Activated CD4-positive, alpha-beta T cell treated with anti-CD3 and anti-CD28 coated beads, Interleukin-2, amount 50 U/mL, for 1 hour (primary cell): ENCODE results near the gene FMO2.
"Not testable (repeated sequence)": the region's sequence is repeated elsewhere in the genome, so short reads cannot be mapped to it uniquely, and the experiment has no call there.

Experiments
- DNase-seq: peaks from one replicate; pipeline ENCODE4 v3.0.0-alpha.2; 2020

Gene FMO2

DNA sequence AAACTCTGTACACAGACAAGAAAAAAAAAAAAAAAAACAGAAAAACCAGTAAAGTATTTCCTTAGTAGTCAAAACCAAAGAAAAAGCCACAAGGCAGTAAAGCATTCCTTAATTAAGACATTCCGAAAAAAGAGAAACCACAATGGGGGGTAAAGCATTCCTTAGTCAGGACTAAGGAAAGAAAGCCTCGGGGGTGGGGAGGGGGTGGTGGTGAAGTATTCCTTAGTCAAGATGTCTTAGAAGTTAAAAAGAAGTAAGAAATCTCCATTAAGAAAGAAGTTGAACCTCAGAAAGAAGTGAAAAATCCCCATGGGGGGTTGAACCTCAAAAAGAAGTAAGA lies 35.0 kb downstream of the FMO2 start:
- no peak for DNase-seq

DNA sequence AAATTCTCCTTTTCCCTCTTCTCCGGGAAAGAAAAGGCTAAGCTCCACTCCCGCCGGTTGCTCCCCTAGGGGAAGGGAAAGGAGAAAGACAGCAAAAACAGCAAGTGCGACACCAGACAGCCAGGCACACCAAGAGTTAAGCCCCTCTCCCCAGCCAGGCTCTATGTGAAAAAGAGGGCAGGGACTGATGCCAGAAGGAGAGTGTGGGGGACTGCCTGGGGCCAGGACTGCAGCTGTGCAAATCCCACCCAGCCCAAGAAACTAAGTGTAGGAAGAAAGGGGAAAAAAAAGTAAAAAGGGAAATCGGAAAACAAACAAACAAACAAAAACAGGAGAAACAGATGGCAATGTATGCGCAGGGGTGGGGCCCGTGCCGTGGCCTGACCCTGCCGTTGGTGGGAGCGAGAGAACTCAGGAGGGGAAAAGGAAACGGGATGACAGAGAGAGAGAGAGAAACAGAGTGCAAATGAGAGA lies 35.5 kb downstream of the FMO2 start:
- no peak for DNase-seq

DNA sequence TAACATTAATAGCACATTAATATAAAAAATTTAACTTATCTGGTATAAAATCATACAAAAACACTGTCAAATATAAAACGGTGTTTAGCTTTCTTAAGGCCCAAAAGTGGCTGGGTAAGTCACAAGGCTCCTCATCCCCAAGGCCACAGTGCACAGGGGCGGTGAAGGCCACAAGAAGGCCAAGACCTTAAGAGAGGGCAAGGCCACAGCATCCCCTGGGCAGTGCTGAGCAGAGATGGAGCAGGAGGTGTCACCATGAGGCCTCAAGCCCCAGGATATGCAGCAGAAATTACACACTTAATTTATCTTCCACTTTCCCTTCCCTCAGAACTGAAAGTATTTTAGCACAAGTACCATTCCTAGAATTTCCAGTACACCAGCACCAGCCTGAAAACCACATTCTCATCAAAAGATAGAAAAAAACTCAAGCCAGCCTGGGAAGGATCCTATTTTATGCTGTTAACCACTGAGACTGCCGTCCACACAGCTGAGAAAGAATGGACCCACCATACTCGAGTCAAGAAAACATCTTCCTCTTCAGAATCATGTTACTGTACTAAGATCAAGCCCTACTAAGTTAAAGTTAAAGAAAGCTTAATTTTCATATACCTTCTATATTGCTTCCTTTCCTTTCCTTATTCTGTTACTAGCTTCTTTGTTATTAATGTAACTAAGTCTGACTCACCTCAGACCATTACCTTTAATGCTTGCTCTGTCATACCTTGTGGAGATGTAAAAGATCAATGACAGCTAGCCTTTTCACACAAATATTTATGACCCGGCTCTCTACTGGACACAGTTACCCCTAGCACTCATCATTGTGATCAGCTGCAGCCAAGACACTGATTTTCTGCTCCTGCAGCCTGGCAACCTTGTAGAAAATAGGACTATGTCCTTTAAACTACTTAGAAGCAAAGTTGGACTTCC lies 36.8 kb downstream of the FMO2 start:
- DNase-seq = no peak

DNA sequence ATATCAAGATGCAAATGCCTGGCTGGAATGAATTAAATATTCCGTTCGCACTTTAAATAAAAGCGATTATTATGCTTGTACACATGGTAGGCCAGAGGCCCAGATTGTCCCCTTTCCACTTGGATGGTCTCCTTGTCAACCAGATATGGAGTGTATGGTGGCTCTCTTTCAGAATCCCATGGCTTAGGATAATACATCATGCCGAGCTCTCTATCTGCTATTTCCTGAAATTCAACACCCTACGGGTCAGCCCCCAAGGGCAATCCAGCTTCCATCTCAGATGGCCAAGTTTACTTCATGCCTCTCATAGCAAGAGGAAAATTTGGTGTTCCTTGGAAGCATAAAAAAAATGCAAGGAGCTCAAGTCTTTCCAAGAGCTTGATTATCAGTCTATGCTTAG lies 37.8 kb downstream of the FMO2 start:
- DNase-seq = no peak

DNA sequence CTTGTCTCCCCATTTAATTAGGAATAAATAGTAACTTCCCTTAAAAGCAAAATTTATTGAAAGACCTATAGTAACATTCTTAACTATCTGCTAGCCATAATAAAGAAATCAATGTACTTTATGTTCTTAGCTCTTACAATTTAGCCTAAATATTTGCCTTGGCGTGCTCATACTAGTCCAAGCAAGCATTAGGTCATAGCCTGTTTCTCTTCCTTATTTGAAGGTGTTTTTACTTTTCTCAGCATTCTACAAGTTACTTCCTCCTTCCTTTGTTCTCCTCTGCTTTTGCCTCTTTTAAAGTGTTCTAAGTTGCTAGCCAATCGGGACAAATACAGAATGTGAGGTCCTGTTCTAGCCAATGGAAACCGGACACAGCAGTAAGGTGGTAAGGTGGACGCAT lies 39.2 kb downstream of the FMO2 start:
- not testable (repeated sequence) for DNase-seq

DNA sequence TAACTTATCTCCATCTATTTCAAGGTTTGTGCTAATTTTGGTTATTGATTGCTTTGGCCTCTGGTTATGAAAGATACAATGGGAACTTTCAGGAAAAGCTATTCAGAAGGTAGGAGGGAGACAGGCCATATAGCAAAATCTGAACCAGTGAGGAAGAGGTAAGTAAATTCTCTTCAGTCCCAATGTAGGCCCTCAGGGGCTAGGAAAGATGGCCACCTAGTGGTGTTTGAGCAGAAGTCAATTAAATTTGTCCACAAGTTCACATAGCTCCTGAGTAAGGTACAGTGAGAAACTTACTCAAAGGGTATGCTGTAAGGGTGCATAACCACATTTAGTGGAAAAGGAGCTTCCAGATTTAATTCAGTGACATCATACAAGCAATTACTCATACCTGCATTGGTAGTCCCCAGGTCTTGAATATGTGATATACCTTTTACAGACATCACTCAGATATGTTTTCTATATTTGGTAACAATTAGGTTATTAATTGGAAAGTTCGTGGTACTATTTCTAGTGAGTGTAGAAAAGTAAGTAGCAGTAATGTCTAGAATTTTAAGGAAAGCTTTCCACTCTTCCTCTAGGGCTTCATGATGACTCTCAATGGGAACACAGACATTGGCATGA lies 41.8 kb downstream of the FMO2 start:
- no peak for DNase-seq

DNA sequence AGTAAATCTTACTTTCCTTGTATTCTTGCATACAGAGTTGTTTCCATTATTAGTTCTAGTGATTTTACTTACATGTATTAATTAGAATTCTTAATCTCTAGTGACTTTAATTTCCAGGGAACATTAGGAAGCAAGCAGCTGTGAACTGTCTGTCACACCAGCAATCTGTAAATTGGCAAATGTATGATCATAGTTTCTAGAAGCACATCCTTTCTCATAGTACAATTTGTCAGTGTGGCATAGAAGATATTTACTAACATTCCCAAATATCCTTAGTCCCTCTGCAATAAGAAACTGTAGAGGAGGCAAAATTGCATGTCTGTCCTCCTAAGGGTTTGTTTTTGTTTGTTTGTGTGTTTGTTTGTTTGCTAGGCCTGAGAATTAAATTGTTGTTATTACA lies 46.2 kb downstream of the FMO2 start:
- DNase-seq = no peak

DNA sequence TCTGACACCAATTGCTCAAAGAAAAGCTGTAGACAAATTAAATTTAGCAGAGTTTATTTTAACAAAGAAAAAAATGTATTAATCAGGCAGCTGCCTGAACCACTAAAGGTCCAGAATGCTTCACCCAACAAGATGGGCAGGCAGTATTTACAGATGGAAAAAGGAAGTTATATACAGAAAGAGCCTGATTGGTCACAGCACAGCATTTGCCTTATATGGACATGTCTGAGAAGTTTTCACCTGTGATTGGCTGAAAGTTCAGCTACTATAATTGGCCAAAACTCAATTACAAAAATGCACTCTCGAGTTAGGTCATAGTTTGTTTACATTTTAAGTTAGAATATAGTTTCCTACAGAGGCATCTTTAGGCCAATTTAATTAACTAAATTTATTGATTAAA lies 48.1 kb downstream of the FMO2 start:
- DNase-seq = no peak

DNA sequence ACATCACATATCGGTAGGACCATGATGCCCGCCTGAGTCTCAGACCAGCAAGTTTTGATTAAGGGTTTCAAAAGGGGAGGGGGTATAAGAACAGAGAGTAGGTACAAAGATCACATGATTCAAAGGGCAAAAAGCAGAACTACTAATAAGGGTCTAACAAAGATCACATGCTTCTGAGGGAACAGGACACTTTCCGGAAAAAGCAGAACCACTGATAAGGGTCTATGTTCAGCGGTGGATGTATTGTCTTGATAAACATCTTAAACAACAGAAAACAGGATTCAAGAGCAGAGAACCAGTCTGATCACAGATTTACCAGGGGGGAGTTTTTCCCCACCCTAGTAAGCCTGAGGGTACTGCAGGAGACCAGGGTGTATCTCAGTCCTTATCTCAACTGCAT lies 51.1 kb downstream of the FMO2 start:
- not testable (repeated sequence) for DNase-seq

DNA sequence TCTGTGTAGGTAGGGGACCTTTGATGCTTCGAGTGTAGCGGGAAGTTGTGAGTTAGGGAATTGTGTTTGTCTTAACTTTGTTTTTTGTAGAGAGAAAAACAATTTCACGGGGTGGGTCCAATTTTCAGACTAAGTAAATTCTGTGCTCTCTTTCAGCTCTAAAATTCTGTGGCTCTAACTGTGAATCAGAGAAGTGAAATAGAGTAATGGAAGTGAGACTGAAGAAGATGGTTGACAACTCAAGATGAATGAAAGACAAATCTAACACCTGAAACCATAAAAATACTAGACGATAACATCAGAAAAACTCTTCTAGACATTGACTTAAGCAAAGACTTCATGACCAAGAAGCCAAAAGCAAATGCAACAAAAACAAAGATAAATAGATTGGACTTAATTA lies 58.8 kb downstream of the FMO2 start:
- no peak for DNase-seq

DNA sequence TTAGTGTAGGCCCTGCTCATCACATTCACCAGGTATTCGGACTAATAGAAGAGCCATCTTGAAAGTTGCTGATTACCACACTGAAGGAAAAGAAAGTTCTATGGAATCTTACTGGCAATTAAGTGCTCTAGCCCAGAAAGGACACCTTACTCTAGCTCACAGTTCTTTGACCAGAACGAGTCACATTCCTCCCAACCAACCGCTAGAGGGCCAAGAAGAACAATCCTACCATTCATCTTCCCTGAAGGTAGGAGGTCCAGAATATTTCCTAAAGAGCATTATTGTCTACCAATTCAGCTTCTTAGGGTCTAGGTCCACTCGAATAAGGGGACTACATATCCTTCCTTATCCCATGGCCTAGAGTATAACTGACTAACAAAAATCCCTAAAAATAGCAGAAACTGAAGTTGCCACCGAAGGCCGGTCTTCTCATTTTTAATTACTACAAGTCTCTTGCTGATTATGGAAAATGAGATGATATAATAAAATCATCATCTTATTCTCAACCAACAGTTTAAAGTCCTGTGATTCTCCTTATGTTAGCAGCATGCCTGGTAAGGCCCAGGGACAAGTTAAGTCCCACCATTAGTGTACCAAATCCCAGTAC lies 60.5 kb downstream of the FMO2 start:
- no peak for DNase-seq

DNA sequence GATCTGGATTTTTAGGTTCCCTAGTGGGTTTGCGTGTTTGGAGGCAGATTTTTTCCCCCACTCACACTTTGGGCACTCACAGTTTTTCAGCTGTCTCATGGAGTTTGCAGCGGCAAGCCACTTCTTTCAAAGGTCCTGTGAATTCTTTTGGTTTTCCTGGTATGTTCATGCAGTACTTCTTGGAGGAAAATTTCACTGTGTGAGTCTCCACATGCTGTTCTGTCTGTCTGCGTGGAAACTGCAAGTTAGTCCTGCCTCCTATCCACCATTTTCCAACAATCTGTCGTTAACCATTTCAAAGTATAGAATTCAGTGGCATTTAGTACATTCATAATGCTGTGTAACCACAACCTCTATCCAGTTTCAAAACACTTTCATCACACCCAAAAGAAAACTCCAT lies 62.4 kb downstream of the FMO2 start:
- DNase-seq = no peak

DNA sequence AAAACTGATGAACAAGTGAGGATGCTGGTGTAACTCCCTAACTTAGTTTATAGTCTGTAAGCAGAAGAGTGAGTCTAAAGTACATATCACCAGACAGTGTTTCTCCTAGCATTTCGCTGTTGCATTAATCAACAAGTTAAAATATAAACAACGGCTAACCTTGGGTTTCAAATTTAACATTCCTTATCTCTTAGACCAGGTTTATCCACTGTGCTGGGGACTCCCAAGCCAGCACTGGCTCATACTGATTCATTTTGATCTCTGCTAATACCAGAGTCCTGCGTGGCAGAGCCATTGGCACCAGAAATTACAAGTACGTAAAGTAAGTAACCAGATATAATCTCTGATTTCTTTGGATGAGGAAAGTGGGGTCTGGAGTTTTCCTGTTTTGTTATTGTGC lies 63.2 kb downstream of the FMO2 start, which contains the start of gene FMO1:
TSS of gene FMO1 (plus strand) at position 193 of the 400 bp plus-strand sequence. CDS start 9,594 bp downstream, outside the sequence.
- DNase-seq = no peak

DNA sequence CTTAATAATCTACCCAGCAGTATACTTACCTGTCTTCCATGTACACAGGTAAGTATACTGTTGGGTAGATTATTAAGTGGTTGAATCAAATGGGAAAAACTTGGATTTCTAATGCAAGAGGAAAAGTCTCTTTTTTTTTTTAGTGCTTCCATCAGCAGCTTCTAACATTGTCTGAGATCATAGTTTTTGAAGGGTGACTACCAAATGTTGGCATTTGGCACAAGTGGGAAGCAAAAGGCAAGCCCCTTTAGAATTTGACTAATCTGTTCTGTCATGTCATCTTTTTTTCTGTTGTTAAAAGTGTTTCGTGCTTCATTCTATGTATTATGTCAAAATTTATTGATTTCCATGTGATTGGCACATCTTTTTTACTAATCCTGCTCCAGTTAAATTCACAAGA lies 63.7 kb downstream of the FMO2 start:
- no peak for DNase-seq

DNA sequence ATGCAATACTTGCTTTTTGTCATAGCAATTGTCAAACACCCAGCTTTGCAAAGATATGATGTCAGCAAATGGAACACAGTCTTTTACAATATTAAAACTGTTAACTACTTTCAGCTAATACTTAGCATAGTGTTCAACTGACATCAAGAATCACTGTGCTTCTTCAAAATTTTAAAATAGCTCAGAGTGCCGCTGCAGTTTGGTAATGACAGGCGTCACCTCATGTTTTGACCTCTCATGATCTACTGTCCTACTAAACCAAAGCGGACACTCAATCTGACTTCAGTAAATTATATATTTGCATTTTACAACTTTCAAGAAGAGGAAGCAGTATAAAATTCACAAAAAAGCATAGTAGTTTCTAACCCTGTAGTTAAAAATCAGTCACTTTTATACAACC lies 65.2 kb downstream of the FMO2 start:
- DNase-seq = no peak

DNA sequence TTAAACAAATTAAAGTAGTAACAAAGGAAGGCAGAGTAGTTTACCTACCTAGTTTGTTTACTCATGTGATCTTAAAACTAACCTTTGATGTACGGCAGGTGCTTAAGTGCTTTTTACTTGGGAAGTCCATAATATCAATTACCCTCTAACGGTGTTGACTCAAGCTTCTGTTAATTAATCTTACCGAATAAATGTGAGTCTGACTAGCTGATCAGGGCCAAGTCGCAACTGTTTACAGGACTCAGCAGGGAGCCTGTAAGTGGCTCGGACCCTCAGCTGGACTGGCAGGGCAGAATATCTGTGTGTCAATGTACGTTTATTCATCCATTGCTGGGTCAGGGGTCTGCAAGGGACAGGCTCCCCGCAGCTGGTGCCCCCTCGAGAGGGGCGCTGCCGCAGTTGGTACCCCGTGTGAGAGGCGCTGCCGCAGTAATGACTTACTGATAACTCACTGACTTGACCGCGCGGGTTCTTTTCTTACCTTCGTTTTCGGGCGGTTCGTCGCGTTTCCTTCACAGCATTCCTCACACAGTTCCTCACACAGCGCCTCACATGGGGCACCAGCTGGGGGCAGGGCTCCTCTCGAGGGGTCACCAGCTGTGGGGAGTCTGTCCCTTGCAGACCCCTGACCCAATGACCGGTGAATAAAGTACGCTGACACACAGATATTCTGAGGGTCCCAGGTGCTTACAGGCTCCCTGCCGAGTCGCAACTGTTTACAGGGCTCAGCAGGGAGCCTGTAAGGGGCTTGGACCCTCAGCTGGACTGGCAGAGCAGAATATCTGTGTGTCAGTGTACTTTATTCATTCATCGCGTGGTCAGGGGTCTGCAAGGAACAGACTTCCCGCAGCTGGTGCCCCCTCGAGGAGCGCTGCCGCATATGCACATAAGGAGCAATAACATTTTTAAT lies 66.2 kb downstream of the FMO2 start:
- no peak for DNase-seq

DNA sequence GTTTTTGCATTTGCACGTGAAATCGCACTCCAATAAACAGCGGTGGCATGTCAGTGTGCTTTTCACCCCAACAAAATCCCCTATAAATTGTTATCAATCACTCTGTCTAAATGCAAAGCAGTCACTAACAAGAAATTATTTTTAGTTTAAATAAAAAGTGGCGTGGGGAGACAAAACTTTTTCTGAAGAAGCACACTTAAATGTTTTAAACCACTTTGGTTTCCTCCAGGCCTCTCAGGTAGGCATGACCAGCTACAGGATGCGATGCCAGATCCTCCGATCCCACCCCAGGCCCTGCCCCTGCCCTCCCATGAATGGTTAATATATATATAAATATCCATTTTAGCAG lies 66.8 kb downstream of the FMO2 start:
- DNase-seq = no peak

DNA sequence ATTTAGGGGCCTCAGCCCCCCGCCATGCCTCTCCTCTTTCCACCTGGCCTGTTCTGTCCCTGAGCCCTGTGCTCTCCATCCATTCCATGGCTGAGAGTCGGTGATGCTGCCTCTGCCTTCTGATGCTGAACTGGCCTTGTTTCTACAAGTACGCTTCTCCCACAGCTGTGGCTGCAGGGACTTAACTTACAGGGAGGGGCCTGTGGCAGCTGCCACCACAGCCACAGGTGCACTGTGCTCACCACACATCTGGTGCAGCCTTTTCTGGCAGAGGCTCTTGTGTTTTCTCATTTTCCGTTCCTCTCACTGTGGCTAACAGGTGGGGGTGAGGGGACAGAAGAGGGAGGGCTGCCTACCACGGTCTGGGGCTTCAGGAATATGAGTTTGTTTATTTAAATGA lies 67.4 kb downstream of the FMO2 start:
- DNase-seq = no peak

DNA sequence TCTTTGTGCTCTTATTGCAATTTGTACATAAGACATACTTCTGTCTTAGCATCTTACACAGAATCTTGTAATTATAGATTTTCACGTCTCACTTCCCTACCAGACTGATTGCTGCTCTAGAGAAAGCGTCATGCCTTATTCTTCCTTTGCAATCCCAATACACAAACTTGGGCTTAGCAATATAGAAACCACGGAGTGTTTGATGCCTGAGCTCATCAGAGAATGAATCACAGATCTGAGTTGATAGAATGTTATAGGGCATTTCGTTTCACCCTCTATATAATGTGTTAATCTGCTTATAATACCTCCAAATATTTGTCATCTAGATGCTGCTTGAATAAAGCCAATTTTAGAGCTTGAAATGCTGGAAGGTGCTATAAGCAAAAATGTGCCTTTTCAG lies 69.8 kb downstream of the FMO2 start:
- no peak for DNase-seq

DNA sequence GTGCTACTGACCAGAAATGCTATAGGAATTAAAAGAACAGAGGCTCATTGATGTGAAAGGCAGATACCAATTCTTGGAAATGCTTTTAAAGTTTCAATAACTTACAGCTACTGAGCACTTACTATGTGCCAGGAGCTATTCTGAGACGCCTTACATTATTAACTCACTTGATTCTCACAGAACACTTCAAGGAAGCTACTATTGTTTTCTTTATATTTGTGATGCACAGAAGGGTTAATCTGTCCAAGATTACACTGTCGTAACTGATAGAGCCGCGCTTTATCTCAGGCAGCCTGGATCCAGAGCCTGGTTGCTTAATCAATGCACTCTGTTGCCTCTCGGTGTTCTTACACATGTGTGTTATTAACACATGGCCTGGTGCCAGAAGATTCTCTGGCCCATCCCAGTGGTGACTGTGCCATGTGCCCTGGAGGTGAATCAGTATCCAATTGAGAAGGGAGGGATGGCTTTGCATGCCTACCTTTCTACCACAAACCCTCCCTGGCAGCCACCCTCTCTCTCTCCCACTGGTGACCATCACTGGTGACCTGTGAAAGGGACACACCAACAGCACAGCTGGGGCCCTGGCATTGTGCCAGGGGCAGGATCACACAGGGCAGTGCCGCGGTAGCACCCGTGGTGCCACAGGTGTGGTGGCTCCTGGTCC lies 72.0 kb downstream of the FMO2 start:
- DNase-seq = no peak

DNA sequence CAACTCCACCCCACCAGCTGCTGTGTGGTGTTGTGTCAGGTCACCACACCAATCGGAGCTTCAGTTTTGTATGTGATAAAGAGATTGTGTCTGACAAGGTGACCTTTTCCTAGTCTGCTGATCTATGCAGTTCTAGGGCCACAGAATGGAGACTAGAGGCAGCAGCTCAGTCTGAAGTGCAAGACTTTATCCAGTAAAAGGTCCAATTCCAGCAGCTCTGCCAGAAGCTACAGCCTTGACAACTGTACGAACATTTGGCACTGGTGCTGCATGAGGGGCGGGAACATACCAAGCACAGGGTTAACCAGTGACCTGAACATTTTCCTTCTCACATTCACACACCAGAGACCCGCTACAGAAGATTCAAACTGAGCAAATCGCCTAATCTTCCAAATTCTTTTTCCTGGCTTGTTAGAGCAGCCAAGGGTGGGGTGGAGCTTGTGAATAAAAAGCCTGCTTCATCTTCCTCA lies 72.5 kb downstream of the FMO2 start:
- no peak for DNase-seq

DNA sequence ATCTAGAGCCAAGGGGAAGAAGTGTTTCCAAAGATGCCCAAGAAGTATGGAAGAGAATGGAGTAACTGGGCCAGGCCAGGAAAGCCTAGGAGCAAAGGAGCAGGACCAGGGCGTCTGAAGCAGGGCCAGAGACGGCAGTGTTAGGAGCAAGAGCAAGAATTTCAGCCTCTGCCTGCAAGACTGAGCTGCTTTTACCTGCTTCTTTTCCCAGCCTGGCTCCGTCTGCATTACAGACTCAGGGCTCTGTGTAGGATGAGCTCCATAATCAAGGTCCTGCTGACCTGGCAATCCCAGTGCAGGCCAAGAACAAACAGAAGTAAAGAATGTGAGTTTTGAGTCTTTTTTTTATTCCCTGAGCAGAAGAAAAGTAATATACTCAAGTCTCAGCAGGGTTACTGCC lies 73.3 kb downstream of the FMO2 start:
- no peak for DNase-seq
